H1 (cell line): Measurements from ENCODE around the gene CEP57L1.

Experiments used
- CREB1 ChIP-seq: IDR thresholded peaks from 2 replicates; pipeline ENCODE4 v1.6.1; 2012; ENCODE audit warnings: inconsistent platforms
- CTCF ChIP-seq, 3 experiments: IDR thresholded peaks; 1 replicate in 2 of 3; 2 replicates in 1 of 3; pipeline versions ENCODE4 v1.5.1 to v1.6.1; 2011; ENCODE audit warnings: low read length in 3 of 3, mild to moderate bottlenecking in 3 of 3, inconsistent platforms in 2 of 3, low read depth in 1 of 3, moderate library complexity in 1 of 3; ENCODE audit not compliant: insufficient read depth in 1 of 3; ENCODE audit errors: control extremely low read depth in 1 of 3
- EP300 ChIP-seq, 2 experiments: IDR thresholded peaks; 1 replicate in 1 of 2; 2 replicates in 1 of 2; pipeline ENCODE4 v1.6.1; 2011 to 2012; ENCODE audit warnings: low read depth in 2 of 2, low read length in 2 of 2, mild to moderate bottlenecking in 2 of 2, borderline replicate concordance in 1 of 2, inconsistent platforms in 1 of 2, moderate library complexity in 1 of 2
- EZH2 ChIP-seq: fragments of 200-600 bp; sonication (generic); IDR thresholded peaks from 2 replicates; pipeline ENCODE4 v1.7.1; 2012; ENCODE audit warnings: low read depth, mild to moderate bottlenecking, moderate library complexity, low read length, inconsistent platforms; ENCODE audit not compliant: severe bottlenecking
- GTF2F1 ChIP-seq: IDR thresholded peaks from 2 replicates; pipeline ENCODE4 v1.6.1; 2012; ENCODE audit warnings: low read depth, low read length, improper control_type of control experiment, borderline replicate concordance
- POLR2A ChIP-seq, 2 experiments: IDR thresholded peaks; 1 replicate in 1 of 2; 2 replicates in 1 of 2; pipeline ENCODE4 v1.6.1; 2011; ENCODE audit warnings: low read depth in 2 of 2, low read length in 2 of 2, mild to moderate bottlenecking in 2 of 2; ENCODE audit errors: control extremely low read depth in 1 of 2
- POLR2AphosphoS5 ChIP-seq: IDR thresholded peaks from 2 replicates; pipeline ENCODE4 v1.6.1; 2011; ENCODE audit warnings: low read depth, low read length
- RAD21 ChIP-seq, 2 experiments: IDR thresholded peaks in 1 of 2; conservative IDR thresholded peaks in 1 of 2; 2 replicates each; pipeline ENCODE4 v1.6.1; 2011; ENCODE audit warnings: low read depth in 2 of 2, low read length in 2 of 2, improper control_type of control experiment in 1 of 2, inconsistent platforms in 1 of 2, mild to moderate bottlenecking in 1 of 2, moderate library complexity in 1 of 2

GRCh38 chr6:109051301-109052017 lies 43.8 kb upstream of the CEP57L1 start:
- no peak for TF ChIP-seq RAD21 (IDR thresholded peaks at IDR 0.05 in 1 of 2, conservative IDR thresholded peaks at IDR 0.05 in 1 of 2; ENCODE audit: low read depth in 2 of 2, low read length in 2 of 2)
- TF ChIP-seq CTCF (IDR thresholded peaks at IDR 0.05; ENCODE audit: control extremely low read depth in 1 of 3, insufficient read depth in 1 of 3, low read depth in 1 of 3, low read length in 3 of 3) = no peak
- no peak for TF ChIP-seq CREB1
- no peak for TF ChIP-seq POLR2AphosphoS5
- TF ChIP-seq POLR2A (IDR thresholded peaks at IDR 0.05; ENCODE audit: control extremely low read depth in 1 of 2, low read depth in 2 of 2, low read length in 2 of 2) = no peak
- TF ChIP-seq GTF2F1 = no peak
- no peak for TF ChIP-seq EP300 (IDR thresholded peaks at IDR 0.05; ENCODE audit: borderline replicate concordance in 1 of 2, low read depth in 2 of 2, low read length in 2 of 2)
- no peak for TF ChIP-seq EZH2
